ENCODE results near the gene UBTFL1.
"Not testable (repeated sequence)": the region's sequence is repeated elsewhere in the genome, so short reads cannot be mapped to it uniquely, and the experiment has no call there.

UBTFL1 gene, protein sequence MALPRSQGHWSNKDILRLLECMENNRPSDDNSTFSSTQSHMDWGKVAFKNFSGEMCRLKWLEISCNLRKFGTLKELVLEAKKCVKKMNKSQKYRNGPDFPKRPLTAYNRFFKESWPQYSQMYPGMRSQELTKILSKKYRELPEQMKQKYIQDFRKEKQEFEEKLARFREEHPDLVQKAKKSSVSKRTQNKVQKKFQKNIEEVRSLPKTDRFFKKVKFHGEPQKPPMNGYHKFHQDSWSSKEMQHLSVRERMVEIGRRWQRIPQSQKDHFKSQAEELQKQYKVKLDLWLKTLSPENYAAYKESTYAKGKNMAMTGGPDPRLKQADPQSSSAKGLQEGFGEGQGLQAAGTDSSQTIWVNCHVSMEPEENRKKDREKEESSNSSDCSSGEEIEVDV
- total RNA-seq: 0 reads per million in 4 donors

- not testable (repeated sequence) for DNase-seq
Measured at GRCh38 chr11:90085650-90086049, at the start of gene UBTFL1. Gene UBTFL1 (plus strand): TSS chr11:90085950. CDS start chr11:90085950, 0 bp downstream.

GRCh38 chr11:90051591-90052209, 34.0 kb upstream of the UBTFL1 start:
- not testable (repeated sequence) for DNase-seq

- not testable (repeated sequence) for DNase-seq
Measured at GRCh38 chr11:90052311-90052710, 33.4 kb upstream of the UBTFL1 start.

- DNase-seq: not testable (repeated sequence)
Measured at GRCh38 chr11:90053545-90053944, 32.2 kb upstream of the UBTFL1 start.

- DNase-seq: not testable (repeated sequence)
Measured at GRCh38 chr11:90088731-90089130, 3.0 kb downstream of the UBTFL1 start.

DNA sequence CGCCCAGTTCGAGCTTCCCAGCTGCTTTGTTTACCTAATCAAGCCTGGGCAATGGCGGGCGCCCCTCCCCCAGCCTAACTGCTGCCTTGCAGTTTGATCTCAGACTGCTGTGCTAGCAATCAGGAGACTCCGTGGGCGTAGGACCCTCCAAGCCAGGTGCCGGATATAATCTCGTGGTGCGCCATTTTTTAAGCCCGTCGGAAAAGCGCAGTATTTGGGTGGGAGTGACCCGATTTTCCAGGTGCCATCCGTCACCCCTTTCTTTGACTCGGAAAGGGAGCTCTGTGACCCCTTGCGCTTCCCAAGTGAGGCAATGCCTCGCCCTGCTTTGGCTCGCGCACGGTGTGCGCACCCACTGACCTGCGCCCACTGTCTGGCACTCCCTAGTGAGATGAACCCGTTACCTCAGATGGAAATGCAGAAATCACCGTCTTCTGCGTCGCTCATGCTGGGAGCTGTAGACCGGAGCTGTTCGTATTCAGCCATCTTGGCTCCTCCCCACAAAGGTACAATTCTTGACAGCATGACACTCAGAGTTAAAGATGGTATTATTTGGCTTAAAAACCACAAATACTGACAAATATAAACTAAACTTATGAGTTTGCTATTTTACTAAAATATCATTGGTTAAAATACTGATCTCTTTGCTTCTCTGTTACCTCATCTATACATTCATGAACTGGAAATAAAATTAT, 9.6 kb downstream of the UBTFL1 start:
- not testable (repeated sequence) for DNase-seq

GRCh38 chr11:90098261-90098660, 12.5 kb downstream of the UBTFL1 start:
- not testable (repeated sequence) for DNase-seq

- no peak for DNase-seq
Measured at GRCh38 chr11:90100431-90100830, 14.7 kb downstream of the UBTFL1 start.

DNA sequence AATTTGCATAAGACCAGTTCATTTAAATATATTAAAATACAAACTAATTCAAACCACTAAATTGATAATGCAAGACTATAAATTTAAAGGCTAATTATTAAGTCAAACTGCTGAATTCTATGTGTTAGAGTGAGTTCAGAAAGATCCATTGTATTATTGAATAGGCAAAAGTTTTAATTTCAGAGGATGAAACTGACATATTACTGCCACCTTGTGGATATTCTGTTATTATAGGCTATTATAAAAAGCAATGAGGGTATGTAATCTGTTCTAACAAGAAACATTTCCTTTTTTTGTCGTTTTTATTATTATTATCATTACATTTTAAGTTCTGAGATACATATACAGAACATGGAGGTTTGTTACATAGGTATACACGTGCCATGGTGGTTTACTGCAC, 27.8 kb downstream of the UBTFL1 start:
- no peak for DNase-seq

DNA sequence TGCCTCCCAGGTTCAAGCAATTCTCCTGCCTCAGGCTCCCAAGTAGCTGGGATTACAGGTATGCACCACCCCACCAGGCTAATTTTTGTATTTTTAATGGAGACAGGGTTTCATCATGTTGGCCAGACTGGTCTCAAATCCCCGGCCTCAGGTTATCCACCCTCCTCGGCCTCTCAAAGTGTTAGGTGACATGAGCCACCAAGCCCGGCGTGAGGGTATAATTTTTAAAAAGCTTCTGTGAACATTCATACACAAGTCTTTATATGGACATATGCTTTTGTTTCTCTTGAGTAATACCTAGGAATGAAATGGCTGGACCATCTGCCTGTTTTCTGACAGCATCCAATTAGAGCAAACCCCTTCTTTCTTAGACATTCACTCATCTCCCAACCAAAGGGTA, 34.4 kb downstream of the UBTFL1 start:
- DNase-seq: no peak

- no peak for DNase-seq
Measured at GRCh38 chr11:90124371-90124770, 38.6 kb downstream of the UBTFL1 start.

- DNase-seq: no peak
Measured at GRCh38 chr11:90124946-90125345, 39.2 kb downstream of the UBTFL1 start.

- DNase-seq: no peak
Measured at GRCh38 chr11:90133560-90134477, 48.1 kb downstream of the UBTFL1 start.

DNA sequence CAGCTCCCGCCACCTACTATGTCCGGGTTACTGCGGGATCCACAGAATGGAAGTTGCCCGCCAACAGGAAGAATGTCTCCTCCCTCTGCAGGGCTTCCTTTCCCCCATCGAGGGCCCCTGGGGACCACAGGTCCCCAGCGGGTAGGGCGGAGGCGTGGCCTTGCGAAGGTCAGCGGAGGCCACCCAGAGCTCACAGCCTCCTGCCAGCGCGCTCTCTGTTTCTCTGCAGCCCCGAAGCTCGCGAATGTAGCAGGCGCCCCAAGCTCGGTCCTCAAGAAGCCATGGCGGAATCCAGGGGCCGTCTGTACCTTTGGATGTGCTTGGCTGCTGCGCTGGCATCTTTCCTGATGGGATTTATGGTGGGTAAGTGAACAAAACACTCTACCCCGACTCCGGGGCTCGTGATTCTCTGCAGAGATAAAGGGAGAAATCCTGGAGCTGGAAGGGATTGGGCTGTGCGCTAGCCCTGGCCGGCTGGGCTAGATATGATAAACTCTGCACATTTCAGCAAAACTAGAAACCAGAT, 48.8 kb downstream of the UBTFL1 start, which contains the start of gene NAALAD2:
NAALAD2 (plus strand) TSS at position 186 of the 526 bp plus-strand sequence; CDS start at position 282, 96 bp downstream.
- DNase-seq: no peak

DNA sequence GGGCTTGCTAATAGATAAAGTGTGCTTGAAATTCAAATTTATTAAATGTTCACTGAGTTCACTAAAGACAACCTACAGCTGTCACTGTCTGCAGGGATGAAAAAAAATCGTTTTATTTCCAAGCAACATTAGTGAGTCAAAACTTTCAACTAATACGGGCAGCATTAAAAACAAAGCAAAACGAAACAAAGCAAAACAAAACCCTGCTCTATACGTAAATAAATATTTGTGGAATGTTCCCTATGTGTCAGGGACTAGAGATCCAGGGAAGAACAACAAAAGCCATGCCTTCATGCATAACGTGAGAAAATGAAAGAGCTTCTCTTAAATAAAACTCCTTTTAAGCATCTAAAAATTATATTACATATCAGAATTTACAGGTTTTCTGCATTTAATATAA, 49.3 kb downstream of the UBTFL1 start:
- no peak for DNase-seq

All from T-helper 1 cell (primary cell).